ENCODE results near the gene MEIS1.

GRCh38 chr2:66462501-66462825, 27.5 kb downstream of the MEIS1 start:
- TF ChIP-seq CTCF (conservative IDR thresholded peaks at IDR 0.05; ENCODE audit: low read depth in 2 of 2) (no peak), EZH2 (IDR thresholded peaks at IDR 0.05; ENCODE audit: low read depth, unreplicated experiment) (no peak), EZH2phosphoT487 (IDR thresholded peaks at IDR 0.05; ENCODE audit: unreplicated experiment) (no peak), ETS1 (IDR thresholded peaks at IDR 0.05) (no peak), REST (IDR thresholded peaks at IDR 0.05; ENCODE audit: unreplicated experiment) (no peak), POLR2AphosphoS5 (IDR thresholded peaks at IDR 0.05; ENCODE audit: low read depth) (no peak), NANOG (IDR thresholded peaks at IDR 0.05; ENCODE audit: borderline replicate concordance) (no peak), JUNB (IDR thresholded peaks at IDR 0.05; ENCODE audit: unreplicated experiment) (no peak), ZNF114 (CRISPR knock-in tag; IDR thresholded peaks at IDR 0.05) (no peak), CREB1 (CRISPR knock-in tag; IDR thresholded peaks at IDR 0.05; ENCODE audit: low read depth) (no peak), ZNF331 (CRISPR knock-in tag; IDR thresholded peaks at IDR 0.05; ENCODE audit: low read depth) (no peak), ZNF462 (CRISPR knock-in tag; IDR thresholded peaks at IDR 0.05) (no peak)
